HG03469 (cell line): ENCODE data around the gene TNNC1.

Source experiments
- ATAC-seq: cut with Tn5 transposase; IDR thresholded peaks from one replicate; pipeline ENCODE4 v1.9.1; 2021; ENCODE audit warnings: mild to moderate bottlenecking, moderate library complexity, moderate number of reproducible peaks; ENCODE audit not compliant: unreplicated experiment

Gene TNNC1

DNA sequence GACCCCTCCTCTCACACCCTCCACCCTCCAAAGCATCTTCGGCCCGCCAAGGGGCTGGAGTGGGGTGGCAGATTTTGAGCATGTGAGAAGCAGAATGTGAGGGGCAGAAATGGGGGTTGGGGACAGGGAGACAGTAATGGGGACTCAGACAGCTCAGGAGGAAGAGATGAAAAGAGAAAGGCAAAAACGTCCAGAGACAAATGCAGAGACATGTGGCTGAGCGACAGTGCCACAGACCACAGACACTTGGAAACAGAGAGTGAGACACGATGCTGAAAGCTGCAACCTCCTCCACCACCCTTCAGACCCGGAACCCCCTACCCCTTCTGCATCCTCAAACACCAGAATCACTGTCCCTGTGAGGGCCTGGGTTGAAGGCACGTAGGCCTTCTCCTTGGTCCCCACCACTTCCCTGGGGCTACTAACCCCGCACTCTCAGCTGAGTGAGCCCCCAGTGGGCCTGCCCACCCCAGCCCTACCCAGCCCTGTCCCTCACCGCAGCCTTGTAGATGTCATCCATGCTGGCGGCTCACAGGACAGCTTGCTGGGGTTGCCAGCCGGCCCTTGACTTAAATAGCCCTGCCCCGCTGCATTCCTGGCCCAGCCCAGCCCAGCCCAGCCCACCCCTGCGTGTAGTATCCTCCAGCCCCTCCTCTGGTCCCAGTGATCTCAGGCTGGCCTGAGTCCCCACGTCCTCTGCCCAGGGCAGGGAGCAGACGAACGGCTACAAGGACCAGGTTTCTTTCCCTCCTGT lies at the start of gene TNNC1:
TNNC1 (minus strand) TSS at position 546 of the 754 bp plus-strand sequence; CDS start at position 520, 26 bp downstream.
- ATAC-seq, result no peak

DNA sequence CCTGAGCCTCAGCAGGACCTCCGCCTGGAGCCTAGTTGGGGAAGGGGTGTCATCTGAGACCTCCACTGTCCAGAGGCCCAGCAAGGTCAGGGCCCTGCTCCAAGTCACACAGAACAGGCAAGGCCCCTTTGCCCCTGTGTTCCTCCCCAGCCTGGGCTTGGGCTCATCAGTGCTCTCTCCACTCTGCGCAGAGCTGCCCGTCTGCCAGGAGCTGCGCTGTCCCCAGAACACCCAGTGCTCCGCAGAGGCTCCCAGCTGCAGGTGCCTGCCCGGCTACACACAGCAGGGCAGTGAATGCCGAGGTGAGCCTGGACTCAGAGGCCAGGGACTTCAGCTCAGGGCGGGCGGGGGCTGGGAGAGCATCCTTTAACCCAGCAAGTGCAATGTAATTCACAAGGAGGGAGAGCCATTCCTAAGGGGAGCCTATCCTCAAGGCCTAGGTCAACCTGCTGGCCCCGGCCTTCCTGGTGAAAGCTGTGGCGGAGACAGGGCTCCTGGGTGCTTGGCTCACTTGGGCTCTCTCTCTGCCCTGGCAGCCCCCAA lies 49.0 kb upstream of the TNNC1 start:
- no peak for ATAC-seq

DNA sequence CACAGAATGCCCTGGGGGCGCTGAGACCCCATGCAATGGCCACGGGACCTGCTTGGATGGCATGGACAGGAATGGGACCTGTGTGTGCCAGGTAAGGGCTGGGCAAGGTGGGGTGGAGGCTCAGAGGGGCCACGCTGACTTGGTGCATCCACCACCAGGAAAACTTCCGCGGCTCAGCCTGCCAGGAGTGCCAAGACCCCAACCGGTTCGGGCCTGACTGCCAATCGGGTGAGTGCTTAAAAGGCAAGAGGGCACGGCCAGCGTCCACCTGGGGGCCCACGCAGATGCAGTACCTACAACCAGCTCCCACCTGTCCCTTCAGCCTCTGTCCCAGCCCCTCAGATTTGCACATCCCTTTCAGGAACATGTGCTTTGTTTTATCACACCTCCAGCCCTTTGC lies 48.2 kb upstream of the TNNC1 start:
- ATAC-seq, result no peak

DNA sequence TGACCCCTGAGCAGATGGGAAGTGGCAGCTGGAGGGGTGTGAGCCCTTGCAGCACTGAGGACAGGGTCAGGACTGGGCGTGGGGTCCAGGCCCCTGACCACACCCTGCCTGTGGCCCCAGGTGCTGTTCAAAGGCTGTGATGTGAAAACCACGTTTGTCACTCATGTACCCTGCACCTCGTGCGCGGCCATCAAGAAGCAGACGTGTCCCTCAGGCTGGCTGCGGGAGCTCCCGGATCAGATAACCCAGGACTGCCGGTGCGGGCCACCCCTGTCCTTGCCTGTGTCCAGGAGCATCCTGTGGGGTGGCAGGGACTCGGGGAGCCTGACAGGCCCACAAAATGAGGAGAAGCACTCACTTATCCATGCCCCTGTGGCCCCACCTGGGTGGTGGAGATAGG lies 47.2 kb upstream of the TNNC1 start:
- no peak for ATAC-seq

DNA sequence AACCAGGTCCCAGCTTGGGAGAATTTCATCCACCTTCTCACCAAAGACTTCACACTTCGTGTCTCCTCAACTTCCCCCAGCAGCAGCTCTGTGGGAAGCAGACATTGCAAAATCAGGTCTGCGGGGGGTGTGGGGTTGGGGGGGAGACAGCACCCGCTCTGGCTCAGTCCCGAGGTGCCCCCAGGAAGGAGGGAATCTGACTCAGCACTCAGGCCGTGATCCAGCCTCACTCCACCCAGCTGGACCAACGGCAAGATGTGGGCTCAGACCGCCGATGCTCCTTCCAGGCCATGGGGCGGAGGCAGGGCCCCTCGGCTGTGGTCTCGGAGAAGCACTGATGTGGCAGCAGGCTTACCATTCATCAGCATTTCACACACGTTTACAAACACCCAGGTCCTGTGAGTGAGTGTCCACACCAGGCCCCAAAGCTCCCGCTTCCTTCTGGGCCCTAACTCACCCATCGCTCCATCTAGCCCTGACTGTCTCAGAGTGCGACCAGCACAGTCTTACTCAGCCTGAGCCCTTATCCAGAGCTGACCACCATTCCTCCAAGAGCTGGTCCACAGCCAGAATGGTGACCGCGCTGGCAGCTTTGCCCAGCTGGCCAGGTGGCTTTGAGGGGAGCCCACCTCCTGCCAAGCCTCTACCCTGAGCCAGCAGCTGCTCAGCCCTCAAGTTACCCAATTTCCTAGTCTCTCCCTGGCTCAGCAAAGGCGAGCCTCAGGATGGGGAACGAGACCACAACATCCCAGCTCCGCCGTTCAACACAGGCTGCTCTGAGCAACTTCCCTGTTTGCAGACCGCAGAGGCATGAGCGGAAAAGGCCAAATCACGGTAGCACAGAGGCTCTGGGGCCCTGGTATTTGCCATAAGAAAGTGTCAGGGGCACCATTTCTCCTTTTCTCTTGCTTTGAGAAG lies 44.6 kb upstream of the TNNC1 start:
- ATAC-seq, result no peak

DNA sequence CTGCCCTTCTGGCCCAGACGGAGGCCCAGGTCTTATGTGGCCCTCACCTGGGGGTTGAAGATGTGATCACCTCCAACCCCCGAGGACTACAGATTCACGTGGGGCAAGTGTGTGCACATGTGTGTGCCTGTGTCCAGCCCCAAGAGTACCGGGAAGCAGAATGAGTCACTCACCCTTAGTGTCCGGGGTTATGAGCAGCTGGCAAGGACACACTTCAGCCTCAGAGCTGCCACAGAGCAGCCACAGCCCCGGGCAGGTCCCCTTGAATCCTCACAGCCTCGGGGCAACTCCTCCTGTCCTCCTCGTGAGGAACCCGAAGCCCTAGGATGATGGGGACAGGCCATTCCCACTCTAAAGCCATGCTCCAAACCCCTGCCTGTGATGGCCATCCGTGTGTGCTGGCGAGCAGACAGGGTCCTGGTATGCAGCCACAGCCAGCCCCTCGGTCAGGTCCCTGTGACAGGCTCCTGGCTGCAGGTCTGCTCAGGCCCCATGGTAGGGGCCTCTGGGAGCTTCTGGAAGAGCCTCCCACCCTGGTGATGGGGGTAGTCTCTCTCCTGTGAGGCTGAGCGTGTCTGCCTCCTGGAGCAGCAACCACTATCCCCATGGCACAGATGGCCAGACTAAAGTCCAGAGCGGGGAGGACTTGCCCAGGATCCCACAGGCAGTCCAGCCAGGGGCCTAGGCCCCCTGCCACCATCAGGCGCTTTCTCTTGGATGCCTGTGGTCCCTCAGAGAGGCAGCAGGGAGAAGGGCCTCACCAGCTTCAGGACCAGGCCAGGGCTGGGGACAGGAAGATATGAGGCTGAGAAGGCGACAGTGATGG lies 42.1 kb upstream of the TNNC1 start:
- no peak for ATAC-seq

DNA sequence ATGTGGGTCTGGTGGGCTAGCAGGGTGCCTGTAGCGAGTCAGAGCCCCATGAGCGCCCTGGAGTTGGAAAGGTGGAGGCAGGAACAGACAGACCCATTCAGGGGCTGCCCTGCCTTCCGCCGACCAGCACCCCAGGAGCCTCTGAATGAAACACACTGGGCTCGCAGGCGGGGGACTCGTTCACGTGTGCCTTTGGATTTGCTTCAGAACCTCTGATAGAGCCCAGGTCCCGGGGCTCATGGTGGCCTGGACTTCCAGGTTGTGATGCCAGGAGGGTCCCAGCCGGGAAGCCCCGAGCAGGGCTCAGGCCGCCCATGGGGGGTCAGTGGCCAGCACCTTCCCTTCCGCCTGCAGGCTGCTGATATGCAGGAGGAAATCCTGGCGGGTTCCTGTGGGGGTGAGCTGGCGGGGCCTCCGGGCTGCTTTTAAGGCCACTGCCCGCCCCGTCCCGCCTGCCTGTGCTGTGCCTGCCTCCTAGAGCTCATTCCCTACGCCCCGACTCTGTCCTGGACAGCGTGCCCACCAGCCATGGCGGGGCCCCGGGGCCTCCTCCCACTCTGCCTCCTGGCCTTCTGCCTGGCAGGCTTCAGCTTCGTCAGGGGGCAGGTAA lies 41.1 kb upstream of the TNNC1 start, which contains the start of gene STAB1:
STAB1 (plus strand) TSS at position 453 of the 610 bp plus-strand sequence; CDS start at position 529, 76 bp downstream.
- no peak for ATAC-seq

DNA sequence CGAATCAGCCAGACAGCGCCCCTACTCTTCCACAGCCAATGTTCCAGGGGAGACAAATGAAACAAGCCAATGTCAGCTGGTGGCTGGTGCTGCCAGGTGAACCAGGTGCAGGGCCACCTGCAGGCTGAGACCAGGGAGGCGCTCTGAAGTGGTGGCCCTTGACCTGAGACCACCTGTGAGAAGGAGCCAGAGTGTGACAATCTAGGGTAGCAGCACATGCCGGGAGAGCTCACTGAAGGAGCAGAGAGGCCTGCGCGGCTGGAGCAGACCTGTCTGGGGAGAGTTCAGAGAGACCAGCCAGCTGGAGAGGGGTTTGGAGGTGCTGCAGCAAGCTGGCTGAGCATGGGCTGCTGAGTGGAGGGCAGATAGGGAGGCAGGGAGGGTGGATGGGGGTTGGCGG lies 40.6 kb upstream of the TNNC1 start:
- ATAC-seq, result no peak

DNA sequence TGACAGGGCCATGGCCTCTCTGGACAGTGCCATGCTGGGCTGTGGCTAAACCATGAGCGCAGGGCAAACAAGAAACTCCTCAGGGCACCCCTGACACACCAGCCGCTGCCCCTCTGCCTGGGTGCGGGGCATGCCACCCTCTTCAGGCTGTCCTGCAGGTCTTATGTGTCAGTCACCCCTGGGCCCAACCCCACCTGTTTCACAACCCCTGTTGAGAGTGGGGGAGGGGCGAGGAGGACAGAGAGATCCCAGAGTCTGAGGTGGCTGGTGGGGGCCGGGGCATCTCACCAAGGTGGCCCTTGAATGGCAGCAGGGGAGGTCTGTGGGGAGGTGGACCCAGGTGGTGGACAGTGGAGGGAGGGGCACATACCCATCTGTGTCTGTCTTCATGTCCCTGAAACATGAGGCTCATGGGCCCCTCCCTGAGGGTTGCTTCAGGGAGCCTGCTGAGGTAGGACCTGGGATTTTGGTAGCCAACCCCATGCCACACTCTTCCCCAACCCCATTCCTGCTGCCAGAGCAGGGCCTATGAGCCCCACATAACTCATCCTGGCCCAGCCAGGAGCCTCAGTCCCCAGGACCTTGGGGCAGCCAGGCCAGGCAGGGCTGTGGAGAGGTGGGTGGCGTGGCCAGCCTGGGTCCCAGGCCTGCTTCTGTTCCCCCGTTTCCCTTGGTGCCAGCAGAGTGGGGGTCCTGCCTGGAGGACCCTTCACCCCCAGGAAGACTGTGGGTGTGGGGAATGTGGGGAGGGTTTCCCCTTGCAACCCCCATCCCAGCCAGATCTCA lies 39.6 kb upstream of the TNNC1 start:
- no peak for ATAC-seq

DNA sequence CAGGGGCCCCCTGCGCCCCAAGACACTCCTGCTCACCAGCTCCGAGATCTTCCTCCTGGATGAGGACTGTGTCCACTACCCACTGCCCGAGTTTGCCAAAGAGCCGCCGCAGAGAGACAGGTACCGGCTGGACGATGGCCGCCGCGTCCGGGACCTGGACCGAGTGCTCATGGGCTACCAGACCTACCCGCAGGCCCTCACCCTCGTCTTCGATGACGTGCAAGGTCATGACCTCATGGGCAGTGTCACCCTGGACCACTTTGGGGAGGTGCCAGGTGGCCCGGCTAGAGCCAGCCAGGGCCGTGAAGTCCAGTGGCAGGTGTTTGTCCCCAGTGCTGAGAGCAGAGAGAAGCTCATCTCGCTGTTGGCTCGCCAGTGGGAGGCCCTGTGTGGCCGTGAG lies 38.2 kb upstream of the TNNC1 start:
- no peak for ATAC-seq

DNA sequence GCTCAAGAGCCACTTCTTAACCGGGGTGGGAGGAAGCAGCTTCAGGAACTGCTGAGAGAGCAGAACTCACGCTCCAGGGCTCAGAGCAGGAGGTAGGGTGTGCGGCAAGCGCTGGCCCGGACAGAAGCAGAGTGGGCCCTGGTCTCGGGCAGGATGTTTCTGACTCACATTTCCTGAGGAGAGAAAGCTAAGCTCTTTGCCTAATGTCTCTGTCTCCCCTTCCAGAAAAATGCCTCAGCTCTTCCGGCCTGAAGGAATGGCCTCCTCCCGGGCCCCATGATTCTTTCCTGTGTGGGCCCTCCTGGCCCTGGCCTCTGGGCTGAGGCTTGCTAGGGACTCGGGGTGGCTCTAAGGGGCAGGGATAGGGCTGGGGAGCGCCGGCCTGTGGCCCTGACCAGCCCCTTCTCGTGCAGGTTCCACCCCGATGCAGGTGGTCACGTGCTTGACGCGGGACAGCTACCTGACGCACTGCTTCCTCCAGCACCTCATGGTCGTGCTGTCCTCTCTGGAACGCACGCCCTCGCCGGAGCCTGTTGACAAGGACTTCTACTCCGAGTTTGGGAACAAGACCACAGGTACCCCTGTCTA lies 37.2 kb upstream of the TNNC1 start:
- ATAC-seq, result no peak

DNA sequence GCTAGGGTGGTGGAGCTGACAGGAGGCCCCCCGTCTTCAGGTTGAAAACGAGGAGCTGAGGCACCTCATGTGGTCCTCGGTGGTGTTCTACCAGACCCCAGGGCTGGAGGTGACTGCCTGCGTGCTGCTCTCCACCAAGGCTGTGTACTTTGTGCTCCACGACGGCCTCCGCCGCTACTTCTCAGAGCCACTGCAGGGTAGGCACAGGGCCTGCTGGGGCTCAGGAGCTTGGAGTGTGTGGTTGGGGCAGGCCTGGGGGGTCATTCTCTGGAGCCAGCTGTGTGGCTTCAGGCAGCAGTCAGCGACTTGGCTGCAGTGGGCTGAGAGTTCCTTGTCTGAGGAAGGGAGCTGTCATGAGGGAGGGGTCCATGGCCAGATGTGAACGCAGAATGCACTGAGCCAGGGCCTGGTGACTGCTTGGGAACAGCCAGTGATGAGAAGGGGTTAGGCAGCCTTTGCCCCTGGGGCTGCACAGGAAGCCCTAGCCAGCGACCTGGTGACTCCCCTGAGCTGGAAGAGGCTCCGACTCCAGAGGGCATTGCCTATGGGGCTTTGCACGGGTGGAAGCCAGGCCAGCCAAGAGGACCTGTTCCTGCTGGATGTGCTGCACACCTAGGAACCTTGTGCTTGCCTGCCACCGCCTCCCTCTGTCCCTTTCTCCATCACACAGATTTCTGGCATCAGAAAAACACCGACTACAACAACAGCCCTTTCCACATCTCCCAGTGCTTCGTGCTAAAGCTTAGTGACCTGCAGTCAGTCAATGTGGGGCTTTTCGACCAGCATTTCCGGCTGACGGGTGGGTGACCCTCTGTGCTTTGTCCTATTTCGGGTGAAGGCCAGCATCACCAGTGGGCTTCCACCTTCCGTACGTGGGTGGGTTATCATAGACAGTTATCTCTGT lies 36.4 kb upstream of the TNNC1 start:
- ATAC-seq, result no peak

DNA sequence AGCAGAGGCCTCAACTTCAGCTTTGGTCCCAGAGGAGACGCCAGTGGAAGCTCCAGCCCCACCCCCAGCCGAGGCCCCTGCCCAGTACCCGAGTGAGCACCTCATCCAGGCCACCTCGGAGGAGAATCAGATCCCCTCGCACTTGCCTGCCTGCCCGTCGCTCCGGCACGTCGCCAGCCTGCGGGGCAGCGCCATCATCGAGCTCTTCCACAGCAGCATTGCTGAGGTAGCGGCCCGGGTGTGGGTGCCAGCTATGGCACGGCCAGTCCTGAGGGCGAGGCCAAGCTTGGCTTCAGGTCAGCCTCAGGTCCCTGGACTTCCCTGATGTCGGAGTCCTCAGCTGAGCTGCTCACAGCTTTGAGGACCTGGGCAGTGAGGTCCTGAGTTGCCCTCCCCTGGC lies 35.6 kb upstream of the TNNC1 start:
- no peak for ATAC-seq

DNA sequence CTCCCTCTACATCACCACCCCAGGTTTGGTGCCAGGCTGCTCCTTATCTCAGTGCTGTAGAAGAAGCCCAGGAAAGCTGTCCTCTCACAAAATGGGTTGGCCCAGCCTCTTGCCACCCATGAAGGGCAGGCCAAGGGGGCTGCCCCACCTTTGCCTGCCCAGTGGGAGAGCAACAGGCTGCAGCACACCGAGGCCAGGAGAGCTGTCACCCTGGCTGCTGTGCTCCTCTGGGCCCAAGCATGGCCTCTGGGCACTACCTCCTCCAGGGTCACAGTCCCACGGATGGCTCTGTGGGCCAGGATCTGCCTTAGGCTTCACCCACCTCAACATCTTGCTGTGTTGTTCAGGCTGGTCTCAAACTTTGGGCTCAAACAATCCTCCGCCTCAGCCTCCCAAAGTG lies 34.9 kb upstream of the TNNC1 start:
- ATAC-seq, result no peak

DNA sequence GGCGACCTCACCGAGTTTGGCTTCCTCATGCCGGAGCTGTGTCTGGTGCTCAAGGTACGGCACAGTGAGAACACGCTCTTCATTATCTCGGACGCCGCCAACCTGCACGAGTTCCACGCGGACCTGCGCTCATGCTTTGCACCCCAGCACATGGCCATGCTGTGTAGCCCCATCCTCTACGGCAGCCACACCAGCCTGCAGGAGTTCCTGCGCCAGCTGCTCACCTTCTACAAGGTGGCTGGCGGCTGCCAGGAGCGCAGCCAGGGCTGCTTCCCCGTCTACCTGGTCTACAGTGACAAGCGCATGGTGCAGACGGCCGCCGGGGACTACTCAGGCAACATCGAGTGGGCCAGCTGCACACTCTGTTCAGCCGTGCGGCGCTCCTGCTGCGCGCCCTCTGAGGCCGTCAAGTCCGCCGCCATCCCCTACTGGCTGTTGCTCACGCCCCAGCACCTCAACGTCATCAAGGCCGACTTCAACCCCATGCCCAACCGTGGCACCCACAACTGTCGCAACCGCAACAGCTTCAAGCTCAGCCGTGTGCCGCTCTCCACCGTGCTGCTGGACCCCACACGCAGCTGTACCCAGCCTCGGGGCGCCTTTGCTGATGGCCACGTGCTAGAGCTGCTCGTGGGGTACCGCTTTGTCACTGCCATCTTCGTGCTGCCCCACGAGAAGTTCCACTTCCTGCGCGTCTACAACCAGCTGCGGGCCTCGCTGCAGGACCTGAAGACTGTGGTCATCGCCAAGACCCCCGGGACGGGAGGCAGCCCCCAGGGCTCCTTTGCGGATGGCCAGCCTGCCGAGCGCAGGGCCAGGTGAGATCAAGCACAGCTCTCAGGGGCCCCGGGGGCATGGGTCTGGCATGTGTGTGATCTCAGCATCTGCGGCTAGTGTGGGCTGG lies 34.2 kb upstream of the TNNC1 start:
- no peak for ATAC-seq

DNA sequence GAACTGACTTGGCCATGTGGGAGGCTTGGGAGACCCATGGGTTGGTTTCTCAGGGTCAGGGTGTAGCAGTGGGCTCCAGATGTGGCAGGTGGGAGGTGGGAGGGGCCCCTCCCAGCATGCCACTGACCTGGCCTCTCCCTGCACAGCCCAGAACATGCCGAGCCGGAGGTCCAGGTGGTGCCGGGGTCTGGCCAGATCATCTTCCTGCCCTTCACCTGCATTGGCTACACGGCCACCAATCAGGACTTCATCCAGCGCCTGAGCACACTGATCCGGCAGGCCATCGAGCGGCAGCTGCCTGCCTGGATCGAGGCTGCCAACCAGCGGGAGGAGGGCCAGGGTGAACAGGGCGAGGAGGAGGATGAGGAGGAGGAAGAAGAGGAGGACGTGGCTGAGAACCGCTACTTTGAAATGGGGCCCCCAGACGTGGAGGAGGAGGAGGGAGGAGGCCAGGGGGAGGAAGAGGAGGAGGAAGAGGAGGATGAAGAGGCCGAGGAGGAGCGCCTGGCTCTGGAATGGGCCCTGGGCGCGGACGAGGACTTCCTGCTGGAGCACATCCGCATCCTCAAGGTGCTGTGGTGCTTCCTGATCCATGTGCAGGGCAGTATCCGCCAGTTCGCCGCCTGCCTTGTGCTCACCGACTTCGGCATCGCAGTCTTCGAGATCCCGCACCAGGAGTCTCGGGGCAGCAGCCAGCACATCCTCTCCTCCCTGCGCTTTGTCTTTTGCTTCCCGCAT lies 33.4 kb upstream of the TNNC1 start:
- ATAC-seq, result no peak
